NCI-H187 treated with DMSO at 0.1 percent for 48 hours (cell line): ENCODE measurements around the gene MOK.
"Not testable (repeated sequence)": the region's sequence is repeated elsewhere in the genome, so short reads cannot be mapped to it uniquely, and the experiment has no call there.

Experiments
- DNase-seq: peaks from one replicate; lab custom pipeline; 2025; lab: John Stamatoyannopoulos, UW

Gene MOK

GRCh38 chr14:102321456-102322422, 16.8 kb upstream of the MOK start:
- DNase-seq, result no peak

GRCh38 chr14:102320671-102321455, 15.9 kb upstream of the MOK start:
- DNase-seq, result no peak

- DNase-seq, result no peak
These were observed 15.2 kb upstream of the MOK start for GRCh38 chr14:102320033-102320660.

DNA sequence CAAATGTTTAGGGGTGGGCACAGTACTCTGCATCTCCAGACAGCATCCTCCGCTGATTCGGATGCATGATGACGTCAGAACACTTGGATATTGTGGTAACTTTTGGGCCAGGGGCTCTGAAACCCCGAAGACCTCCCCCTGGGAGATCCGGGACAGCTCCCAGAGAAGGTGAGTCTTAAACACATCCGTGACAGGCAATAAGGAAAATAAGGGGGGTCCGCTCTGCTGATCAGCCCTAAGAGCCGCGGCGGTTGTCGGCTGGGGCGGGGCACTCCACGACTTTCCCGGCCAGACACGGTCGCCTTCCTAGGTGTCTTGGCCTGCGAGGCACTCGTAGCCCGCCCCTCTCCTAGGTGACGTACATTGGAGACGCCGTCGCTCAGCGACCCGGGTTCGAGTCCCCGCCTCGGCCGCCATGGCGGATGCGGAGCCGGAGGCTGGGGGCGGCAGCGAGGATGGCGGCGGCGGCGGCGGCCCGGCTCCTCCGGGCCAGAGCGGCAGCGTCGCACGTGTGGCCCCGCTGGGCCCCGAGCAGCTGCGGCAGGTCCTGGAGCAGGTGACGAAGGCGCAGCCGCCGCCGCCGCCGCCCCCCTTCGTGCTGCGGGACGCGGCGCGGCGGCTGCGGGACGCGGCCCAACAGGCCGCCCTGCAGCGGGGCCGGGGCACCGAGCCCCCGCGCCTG, 14.5 kb upstream of the MOK start, which contains the start of gene ZNF839:
Gene ZNF839, plus strand, starts transcription at position 396 of the 682 bp plus-strand sequence. Its CDS starts 20 bp downstream, at position 416.
- peak; percentile 67 for DNase-seq

GRCh38 chr14:102318781-102319276, 13.9 kb upstream of the MOK start:
- DNase-seq, result no peak

DNA sequence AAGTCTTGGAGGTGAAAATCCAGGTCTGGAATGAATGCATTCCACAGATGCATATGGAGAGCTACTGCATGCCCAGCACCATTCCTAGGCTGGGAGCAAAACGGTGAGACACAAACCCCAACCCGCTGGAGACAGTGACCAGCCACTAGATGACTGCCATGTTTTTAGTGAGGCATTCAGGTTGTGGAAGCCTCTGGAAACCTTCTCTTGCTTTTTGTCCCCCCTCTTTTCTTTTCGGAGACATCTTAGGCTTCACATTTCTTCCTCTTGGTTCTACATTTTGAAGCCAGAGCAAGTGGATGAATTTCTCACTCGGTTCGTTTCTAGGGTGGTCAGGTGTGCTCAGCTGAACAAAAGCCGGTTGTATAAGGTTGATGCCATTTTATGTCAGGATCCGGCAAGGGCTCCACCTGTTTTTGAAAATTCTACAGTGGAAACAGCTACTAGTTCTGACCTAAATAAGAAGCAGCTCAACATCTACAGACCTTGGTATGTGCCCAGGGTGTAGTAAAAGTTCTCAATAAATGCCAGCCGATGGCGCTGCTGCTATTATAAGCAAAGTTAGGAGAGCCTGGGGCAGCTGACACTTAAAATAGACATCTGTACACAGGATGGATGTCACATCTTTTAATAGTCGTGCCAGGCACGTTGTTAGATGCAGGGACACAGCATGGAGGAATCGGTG, 12.7 kb upstream of the MOK start:
- no peak for DNase-seq

DNA sequence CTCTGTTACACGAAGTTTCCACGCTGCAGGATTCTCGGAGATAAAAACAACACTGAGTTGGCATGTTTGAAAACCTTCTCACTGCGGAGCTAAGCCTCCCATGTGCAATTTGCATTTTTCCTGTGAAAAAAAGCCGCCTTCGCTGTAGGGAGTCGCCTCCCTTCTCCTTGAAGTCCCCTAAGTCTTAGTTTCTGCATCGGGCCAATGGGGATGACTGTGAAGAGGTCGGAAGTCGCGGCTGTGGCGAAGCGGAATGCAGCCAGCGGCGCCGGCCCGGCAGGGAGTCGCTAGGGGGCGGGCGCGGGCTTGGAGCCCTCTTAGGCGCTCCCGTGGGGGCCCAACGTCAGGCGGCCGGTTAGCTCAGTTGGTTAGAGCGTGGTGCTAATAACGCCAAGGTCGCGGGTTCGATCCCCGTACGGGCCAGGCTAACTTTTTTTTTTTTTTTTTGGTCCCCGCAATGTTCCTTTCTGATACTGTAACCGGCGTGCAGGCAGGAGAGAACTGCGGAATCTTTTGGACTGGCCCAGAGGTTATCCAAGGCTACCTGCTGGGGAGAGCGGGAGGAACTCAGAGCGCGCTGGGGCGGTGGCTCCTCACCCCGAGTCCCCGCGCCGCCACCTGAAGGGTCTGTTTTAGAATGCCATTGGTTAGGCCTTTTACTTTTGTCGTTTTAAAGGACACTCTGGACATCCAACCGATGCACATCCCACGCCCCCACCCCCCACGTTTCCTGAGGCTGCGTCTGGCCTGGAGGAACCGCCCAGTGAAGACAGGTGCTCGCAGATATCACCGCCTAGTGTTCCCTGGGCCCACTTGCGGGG, 12.0 kb upstream of the MOK start:
- peak; percentile 83 for DNase-seq

DNA sequence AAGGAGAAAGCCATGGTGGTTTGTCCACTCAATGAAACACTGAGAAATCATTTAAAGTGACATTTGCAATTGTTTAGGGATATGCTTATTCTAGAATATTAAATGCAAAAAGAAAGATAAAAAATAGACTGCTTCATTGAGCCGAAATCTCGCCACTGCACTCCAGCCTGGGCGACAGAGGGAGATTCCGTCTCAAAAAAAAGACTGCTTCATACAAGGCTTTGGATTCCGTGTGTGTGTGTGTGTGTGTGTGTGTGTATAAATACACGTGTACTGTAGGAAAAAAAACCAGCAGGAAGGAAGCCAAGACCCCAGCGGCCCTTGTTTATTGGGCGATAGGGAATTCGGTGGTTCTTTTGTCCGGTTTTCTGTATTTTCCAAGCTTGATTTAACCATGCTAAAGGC, 11.4 kb upstream of the MOK start:
- DNase-seq, result no peak

GRCh38 chr14:102315121-102315520, 10.2 kb upstream of the MOK start:
- no peak for DNase-seq

DNA sequence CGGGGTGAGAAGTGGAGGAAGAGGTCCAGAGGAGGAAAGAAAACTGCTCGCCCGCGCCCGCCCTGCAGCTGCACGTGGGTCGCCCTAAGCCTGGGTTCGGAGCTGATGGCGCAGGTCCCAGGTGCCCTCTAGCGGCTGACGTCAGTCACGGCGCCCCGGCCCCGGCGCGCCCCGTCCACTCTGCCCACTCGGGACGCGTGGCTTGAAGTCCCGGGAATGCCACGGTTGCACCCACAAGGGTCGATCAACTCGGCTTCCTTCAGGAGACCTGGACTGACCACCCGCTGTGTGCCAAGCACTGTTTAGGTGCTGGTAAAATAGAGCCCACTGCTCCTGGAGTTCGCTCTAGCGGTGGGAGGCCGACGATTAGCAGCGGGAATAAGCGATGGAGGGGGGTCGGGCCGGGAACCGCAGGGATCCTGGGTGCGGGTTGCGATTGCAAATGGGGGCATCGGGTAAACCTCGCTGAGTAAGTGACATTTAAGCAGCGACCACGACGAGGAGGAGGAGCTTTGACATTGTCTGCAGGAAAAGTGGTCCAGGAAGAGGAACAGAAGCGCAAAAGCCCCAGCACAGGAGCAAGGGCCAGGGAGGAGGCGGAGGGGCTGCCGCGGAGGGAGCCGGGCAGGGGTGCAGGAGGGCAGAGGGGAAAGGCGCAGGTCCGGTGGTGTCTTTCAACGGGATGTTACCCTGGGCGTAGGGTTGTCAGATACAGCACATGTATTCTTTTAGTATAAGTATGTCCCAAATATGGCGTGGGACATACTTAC, 9.5 kb upstream of the MOK start:
- peak; percentile 68 for DNase-seq

DNA sequence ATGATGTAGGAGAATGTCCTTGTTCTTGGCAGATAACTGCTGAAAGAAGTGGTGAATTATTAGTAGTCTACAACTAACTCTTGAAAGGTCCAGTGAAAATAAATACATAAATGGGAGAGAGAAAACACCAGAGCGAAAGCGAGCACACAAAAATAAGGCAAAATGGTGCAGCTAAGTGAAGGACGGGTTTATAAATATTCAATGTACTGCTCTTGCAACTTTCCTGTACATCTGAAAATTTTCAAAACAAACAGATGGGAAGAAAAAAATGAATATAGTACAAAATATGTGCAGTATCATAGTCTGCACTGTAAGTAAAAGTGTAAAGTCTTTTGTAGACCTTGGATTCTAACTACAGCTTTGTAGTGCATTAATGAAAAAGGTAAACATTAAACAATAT, 1.3 kb downstream of the MOK start:
- no peak for DNase-seq

DNA sequence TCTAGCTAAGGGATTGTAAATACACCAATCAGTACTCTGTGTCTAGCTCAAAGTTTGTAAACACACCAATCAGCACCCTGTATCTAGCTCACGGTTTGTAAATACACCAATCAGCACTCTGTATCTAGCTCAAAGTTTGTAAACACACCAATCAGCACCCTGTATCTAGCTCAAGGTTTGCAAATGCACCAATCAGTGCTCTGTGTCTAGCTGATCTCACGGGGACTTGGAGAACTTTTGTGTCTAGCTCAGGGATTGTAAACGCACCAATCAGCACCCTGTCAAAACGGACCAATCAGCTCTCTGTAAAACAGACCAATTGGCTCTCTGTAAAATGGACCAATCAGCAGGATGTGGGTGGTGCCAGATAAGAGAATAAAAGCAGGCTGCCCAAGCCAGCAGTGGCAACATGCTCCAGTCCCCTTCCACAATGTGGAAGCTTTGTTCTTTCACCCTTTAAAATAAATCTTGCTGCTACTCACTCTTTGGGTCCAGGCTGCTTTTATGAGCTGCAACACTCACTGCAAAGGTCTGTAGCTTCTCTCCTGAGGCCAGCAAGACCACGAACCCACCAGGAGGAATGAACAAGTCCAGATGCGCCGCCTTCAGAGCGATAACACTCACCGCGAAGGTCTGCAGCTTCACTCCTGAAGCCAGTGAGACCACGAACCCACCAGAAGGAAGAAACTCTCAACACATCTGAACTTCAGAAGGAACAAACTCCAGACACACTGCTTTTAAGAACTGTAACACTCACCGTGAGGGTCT, 6.5 kb downstream of the MOK start:
- DNase-seq, result not testable (repeated sequence)

- no peak for DNase-seq
These were observed 7.4 kb downstream of the MOK start for GRCh38 chr14:102297436-102298170.

GRCh38 chr14:102295270-102295669, 9.7 kb downstream of the MOK start:
- no peak for DNase-seq

DNA sequence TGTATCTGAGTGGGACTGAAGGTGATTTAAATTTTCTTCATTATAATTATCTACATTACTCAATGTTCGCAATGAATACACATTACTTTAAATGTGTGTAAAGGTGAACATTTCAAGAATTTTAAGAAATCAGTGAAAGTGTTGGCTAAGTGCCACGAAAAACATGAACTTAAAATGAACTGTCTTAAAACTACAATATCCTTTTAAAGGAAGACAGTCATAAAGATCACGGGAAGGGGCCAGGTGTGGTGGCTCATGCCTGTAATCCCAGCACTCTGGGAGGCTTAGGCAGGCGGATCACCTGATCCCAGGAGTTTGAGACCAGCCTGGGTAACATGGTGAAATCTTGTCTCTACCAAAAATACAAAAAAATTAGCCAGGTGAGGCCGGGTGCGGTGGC, 11.2 kb downstream of the MOK start:
- DNase-seq, result no peak

GRCh38 chr14:102292441-102292840, 12.5 kb downstream of the MOK start:
- DNase-seq, result no peak

- no peak for DNase-seq
These were observed 16.8 kb downstream of the MOK start for GRCh38 chr14:102288139-102288538.

DNA sequence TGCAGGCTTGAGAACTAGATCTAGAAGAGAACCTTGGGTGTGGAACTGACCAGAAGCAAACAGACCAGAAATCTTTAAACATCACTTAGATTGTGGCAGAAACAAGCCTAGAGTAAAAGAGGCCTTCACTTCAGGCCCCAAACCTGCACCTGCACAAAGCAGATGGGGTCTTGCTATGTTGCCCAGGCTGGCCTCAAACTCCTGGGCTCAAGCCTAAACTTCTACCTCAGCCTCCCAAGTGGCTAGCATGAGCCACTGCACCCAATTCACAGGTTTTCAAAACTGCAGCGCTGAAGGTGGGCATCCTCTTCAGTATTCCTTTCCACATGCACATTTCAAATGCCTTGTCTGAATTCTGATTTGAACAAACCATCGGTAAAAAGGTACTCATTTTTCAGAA, 19.9 kb downstream of the MOK start:
- DNase-seq, result no peak
